Hair follicle dermal papilla cell (primary cell): Measurements from ENCODE around the gene OR2T27. TPM values are rescaled to one million over a fixed set of nuclear protein-coding genes. Genes with fewer than 3 reads are reported as not detected.

Experiments used
- total RNA-seq: library from RNA; depleted of rRNA; stranded (reverse); fragments of >200 nt; gene quantifications from 2 replicates; pipeline ENCODE4 v1.2.3, GENCODE V29; 2012

Gene OR2T27, protein sequence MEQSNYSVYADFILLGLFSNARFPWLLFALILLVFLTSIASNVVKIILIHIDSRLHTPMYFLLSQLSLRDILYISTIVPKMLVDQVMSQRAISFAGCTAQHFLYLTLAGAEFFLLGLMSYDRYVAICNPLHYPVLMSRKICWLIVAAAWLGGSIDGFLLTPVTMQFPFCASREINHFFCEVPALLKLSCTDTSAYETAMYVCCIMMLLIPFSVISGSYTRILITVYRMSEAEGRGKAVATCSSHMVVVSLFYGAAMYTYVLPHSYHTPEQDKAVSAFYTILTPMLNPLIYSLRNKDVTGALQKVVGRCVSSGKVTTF
- total RNA-seq: not detected in 2 replicates

DNA sequence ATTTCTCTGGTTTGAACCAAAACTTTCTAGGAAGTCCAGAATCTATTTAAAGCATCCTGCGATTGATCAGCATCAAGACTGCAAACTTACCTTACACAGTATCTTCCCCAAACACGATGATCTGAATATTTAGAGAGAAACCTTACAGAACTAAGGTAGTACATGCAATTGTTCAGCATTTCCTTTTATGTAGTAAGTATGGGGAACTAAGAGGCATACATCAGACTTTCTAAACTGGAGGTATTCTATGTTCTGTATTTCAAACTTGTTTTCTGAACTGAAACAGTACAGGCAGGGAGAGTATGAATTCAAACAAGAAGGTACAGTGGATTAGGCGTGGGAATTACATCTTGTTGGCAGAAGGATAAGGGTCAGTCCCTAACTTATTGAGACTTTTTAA, at the start of gene OR2T27:
OR2T27 (minus strand) TSS at position 175 of the 400 bp plus-strand sequence. CDS start 4,644 bp downstream, outside the sequence.

DNA sequence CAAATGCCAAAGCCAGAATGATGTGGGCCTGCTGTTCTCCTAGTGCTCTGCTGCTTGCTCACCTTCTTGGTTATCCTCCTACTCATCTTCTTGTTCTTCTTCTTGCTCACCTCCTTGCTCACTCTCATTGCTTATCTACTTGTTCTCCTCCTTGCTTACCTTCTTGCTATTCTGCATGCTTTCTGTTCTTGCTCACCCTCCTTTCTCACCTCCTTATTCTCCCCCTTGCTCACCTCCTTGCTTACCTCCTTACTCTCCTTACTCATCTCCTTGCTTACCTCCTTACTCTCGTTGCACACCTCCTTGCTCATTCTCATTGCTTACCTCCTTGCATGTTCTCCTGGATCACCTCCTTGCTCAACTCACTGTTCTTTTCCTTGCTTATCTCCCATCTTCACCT, 47.4 kb upstream of the OR2T27 start, which contains the start of gene OR14I1:
OR14I1 (minus strand) TSS at position 53 of the 400 bp plus-strand sequence.

DNA sequence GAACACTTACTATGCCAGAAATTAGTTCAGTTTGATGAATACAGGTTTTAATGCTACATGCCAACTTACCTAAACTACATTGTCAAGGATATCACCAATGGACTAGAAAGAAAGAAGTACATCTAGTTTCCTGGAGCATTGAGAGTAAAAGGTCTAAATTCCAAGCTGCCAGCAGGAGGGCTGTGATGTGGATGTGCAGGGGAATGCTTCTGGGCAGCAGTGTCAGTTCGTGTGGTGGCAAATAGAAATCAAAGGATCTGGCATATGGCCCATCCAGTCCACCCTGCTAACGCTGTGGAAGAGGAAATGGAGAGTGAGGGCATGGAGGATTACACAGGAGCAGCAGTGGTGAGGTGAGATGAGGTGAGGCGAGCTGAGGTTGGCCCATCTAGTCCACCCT, 10.2 kb downstream of the OR2T27 start, which contains the start of gene OR2T35:
OR2T35 (minus strand) TSS at position 101 of the 400 bp plus-strand sequence. CDS start 6,020 bp downstream, outside the sequence.

DNA sequence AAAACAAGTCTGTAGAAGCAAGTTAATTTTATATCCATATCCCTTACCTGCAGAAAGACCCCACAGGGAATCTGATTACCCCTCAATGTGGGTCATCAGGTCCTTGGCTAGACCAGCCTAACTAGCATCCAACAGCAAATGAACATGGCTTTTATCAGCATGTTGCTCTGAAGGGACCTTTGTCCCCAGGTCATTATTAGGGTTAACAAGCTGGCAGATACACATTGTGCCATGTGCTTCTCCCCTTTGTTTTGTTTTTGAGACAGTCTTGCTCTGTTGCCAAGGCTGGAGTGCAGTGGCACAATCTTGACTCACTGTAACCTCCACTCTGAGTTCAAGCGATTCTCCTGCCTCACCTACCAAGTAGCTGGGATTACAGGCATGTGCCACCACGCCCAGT, 20.3 kb downstream of the OR2T27 start, which contains the start of gene OR2T11:
OR2T11 (minus strand) TSS at position 101 of the 400 bp plus-strand sequence. CDS start 7,963 bp downstream, outside the sequence.

Other genes with a start within 250 kb of the OR2T27 start
- not detected in 2 replicates for gene OR2T2, start 209.9 kb downstream of the OR2T27 start, total RNA-seq
- not detected in 2 replicates for gene OR2T3, start 182.2 kb downstream of the OR2T27 start, total RNA-seq
- not detected in 2 replicates for gene OR2T5, start 166.9 kb downstream of the OR2T27 start, total RNA-seq
- not detected in 2 replicates for gene OR2G6, start 147.5 kb downstream of the OR2T27 start, total RNA-seq
- not detected in 2 replicates for gene OR2T29, start 92.8 kb downstream of the OR2T27 start, total RNA-seq
- gene OR2T34, start 80.8 kb downstream of the OR2T27 start, total RNA-seq: not detected in 2 replicates
- not detected in 2 replicates for gene OR2T10, start 57.8 kb downstream of the OR2T27 start, total RNA-seq
- not detected in 2 replicates for gene OR2T11, start 20.4 kb downstream of the OR2T27 start, total RNA-seq
- gene OR2T35, start 10.2 kb downstream of the OR2T27 start, total RNA-seq: not detected in 2 replicates
- not detected in 2 replicates for gene OR14I1, start 47.2 kb upstream of the OR2T27 start, total RNA-seq
- gene LYPD8, start 100.2 kb upstream of the OR2T27 start, total RNA-seq: not detected in 2 replicates
- 30.8 and 31.1 TPM in 2 replicates for gene SH3BP5L, start 170.4 kb upstream of the OR2T27 start, total RNA-seq
- 20.8 and 23.2 TPM in 2 replicates for gene ZNF672, start 182.7 kb upstream of the OR2T27 start, total RNA-seq
- 10.1 and 12.0 TPM in 2 replicates for gene ZNF692, start 203.6 kb upstream of the OR2T27 start, total RNA-seq